Glutamatergic neuron (in vitro differentiated cells): Measurements from ENCODE around the gene DEUP1. TPM values are rescaled to one million over a fixed set of nuclear protein-coding genes. Genes with fewer than 3 reads are reported as not detected.
"Not testable (repeated sequence)": the region's sequence is repeated elsewhere in the genome, so short reads cannot be mapped to it uniquely, and the experiment has no call there.

Source experiments
- DNase-seq: peaks from one replicate; pipeline ENCODE4 v3.0.0; 2022
- H3K27ac Mint-ChIP-seq: one replicate; pipeline ENCODE4 v1.8.0; 2020; ENCODE audit warnings: mild to moderate bottlenecking, mixed read lengths, inconsistent platforms; ENCODE audit not compliant: unreplicated experiment
- H3K27me3 Mint-ChIP-seq: one replicate; pipeline ENCODE4 v1.8.0; 2020; ENCODE audit warnings: mild to moderate bottlenecking, moderate library complexity, mixed read lengths, inconsistent platforms; ENCODE audit not compliant: unreplicated experiment
- H3K36me3 Mint-ChIP-seq: one replicate; pipeline ENCODE4 v1.8.0; 2020; ENCODE audit warnings: mild to moderate bottlenecking, mixed read lengths, inconsistent platforms; ENCODE audit not compliant: unreplicated experiment
- H3K4me1 Mint-ChIP-seq: one replicate; pipeline ENCODE4 v1.8.0; 2020; ENCODE audit warnings: mild to moderate bottlenecking, low read depth, mixed read lengths, inconsistent platforms; ENCODE audit not compliant: unreplicated experiment
- H3K4me3 Mint-ChIP-seq: one replicate; pipeline ENCODE4 v1.8.0; 2020; ENCODE audit warnings: mild to moderate bottlenecking, mixed read lengths, inconsistent platforms; ENCODE audit not compliant: unreplicated experiment
- H3K9me3 Mint-ChIP-seq: one replicate; pipeline ENCODE4 v1.8.0; 2020; ENCODE audit warnings: mild to moderate bottlenecking, moderate library complexity, mixed read lengths, inconsistent platforms; ENCODE audit not compliant: unreplicated experiment
- CTCF ChIP-seq: fragments of 200-600 bp; sonication (generic); IDR thresholded peaks from one replicate; pipeline ENCODE4 v1.5.0; 2021; ENCODE audit not compliant: partially characterized antibody, unreplicated experiment
- total RNA-seq: library from RNA; stranded (reverse); fragmentation: NEBNext Ultra II Directional; extraction: Animal tissue kit (Norgen Biotek cat#: 25700); gene quantifications from one replicate; pipeline ENCODE4 v1.2.1, GENCODE V29; 2021; ENCODE audit not compliant: unreplicated experiment

DEUP1 gene
- total RNA-seq, 1 donor from 2014 or later: not detected

- H3K4me1 Mint-ChIP-seq: no peaks in the 10 kb centered on the region
- H3K27me3 Mint-ChIP-seq: no peaks in the 10 kb centered on the region
- no peak overlapping the region for H3K27ac Mint-ChIP-seq
- no peak for TF ChIP-seq CTCF
- DNase-seq: no peak
- no peaks in the 10 kb centered on the region for H3K9me3 Mint-ChIP-seq
- no peaks in the 10 kb centered on the region for H3K36me3 Mint-ChIP-seq
- no peak overlapping the region for H3K4me3 Mint-ChIP-seq
Measured at GRCh38 chr11:93403930-93404329, 73.4 kb downstream of the DEUP1 start.

GRCh38 chr11:93407777-93408401 lies 77.3 kb downstream of the DEUP1 start:
- no peak for TF ChIP-seq CTCF
- Mint-ChIP-seq H3K9me3 (no peaks in the 10 kb centered on the region), H3K4me3 (no peak overlapping the region), H3K27ac (no peak overlapping the region), H3K27me3 (no peaks in the 10 kb centered on the region), H3K36me3 (no peaks in the 10 kb centered on the region), H3K4me1 (no peaks in the 10 kb centered on the region)
- DNase-seq: no peak

GRCh38 chr11:93410441-93410840 lies 79.9 kb downstream of the DEUP1 start:
- Mint-ChIP-seq H3K36me3 (no peaks in the 10 kb centered on the region), H3K27me3 (no peaks in the 10 kb centered on the region), H3K27ac (no peak overlapping the region), H3K4me3 (no peak overlapping the region), H3K4me1 (no peaks in the 10 kb centered on the region), H3K9me3 (no peaks in the 10 kb centered on the region)
- no peak for DNase-seq
- no peak for TF ChIP-seq CTCF

- no peaks in the 10 kb centered on the region for H3K9me3 Mint-ChIP-seq
- H3K4me3 Mint-ChIP-seq: no peak overlapping the region
- no peak overlapping the region for H3K27ac Mint-ChIP-seq
- H3K36me3 Mint-ChIP-seq: no peaks in the 10 kb centered on the region
- no peak for DNase-seq
- no peaks in the 10 kb centered on the region for H3K4me1 Mint-ChIP-seq
- no peak for TF ChIP-seq CTCF
- H3K27me3 Mint-ChIP-seq: no peaks in the 10 kb centered on the region
Measured at GRCh38 chr11:93411705-93412104, 81.2 kb downstream of the DEUP1 start.

- Mint-ChIP-seq H3K4me1 (no peaks in the 10 kb centered on the region), H3K4me3 (no peak overlapping the region), H3K27ac (no peak overlapping the region), H3K9me3 (peaks cover 1% of the 10 kb centered on the region), H3K36me3 (no peaks in the 10 kb centered on the region), H3K27me3 (peaks cover 2% of the 10 kb centered on the region)
- no peak for DNase-seq
- no peak for TF ChIP-seq CTCF
Measured at GRCh38 chr11:93432247-93432646, 101.7 kb downstream of the DEUP1 start.

- not testable (repeated sequence) for H3K36me3 Mint-ChIP-seq, H3K27me3 Mint-ChIP-seq, H3K4me3 Mint-ChIP-seq, DNase-seq, H3K4me1 Mint-ChIP-seq, H3K27ac Mint-ChIP-seq, H3K9me3 Mint-ChIP-seq
Measured at GRCh38 chr11:93443232-93443631, 112.7 kb downstream of the DEUP1 start.
